CD4-positive, alpha-beta T cell treated with Interleukin-15 for 1 hour (primary cell): ENCODE results near the gene ESPNL.

Source experiments
- DNase-seq: peaks from one replicate; pipeline ENCODE4 v3.0.0-alpha.2; 2020

The ESPNL gene

GRCh38 chr2:238174291-238174690, 74.2 kb downstream of the ESPNL start:
- DNase-seq = no peak

- no peak for DNase-seq
These were observed 74.6 kb downstream of the ESPNL start for GRCh38 chr2:238174701-238175100.

DNA sequence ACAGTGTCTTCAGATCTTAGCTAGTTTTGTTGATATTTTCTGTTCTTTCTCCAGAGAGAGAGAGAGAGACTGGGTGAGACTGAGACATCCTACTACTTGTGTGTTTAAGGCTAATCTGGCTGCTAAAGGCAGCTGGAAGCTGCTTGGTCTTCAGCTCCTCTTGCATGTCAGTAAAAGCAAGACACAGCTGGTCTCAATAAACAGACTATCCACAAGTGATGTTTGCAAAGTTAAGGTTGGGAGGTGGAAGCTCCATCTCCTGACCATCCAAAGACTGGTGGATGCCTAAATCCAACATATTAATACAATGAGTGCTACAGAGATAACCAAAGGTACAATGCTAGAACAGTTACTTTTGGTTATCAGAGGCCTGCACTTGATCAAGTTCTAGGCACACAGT, 76.5 kb downstream of the ESPNL start:
- no peak for DNase-seq

- DNase-seq = no peak
These were observed 80.4 kb downstream of the ESPNL start for GRCh38 chr2:238180554-238180953.

DNA sequence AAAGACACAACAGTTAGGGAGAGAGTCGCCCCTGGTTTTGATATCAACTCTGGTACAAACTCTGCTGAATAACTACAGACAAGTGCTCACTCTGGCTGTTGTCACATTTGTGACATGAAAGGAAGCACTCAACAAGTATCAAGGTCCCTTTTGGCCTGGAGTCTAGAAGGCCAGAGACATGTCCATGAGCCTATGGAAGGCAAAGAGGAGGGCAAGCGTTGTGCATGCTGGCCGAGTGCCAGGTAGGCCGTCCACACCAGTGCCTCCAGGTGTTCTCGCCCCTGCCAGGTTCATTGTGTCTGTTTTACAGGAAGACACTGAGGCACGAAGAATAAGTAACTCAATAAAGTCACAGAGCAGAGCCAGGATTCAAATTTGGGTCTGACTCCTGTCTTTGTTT, 82.2 kb downstream of the ESPNL start:
- DNase-seq = no peak
